Central memory CD4-positive, alpha-beta T cell (primary cell): ENCODE data around the gene ALDH16A1.
"Not testable (repeated sequence)": the region's sequence is repeated elsewhere in the genome, so short reads cannot be mapped to it uniquely, and the experiment has no call there.

Experiments used
- DNase-seq: peaks from one replicate; pipeline ENCODE4 v3.0.0; 2022

ALDH16A1 gene

GRCh38 chr19:49468746-49469447 is 15.9 kb downstream of the ALDH16A1 start:
- DNase-seq, result peak; percentile 99

GRCh38 chr19:49469828-49470614 is 17.0 kb downstream of the ALDH16A1 start:
- peak; percentile 89 for DNase-seq

- DNase-seq, result no peak
Observed at GRCh38 chr19:49470615-49470978, 17.6 kb downstream of the ALDH16A1 start.

GRCh38 chr19:49472936-49473335 is 19.9 kb downstream of the ALDH16A1 start:
- DNase-seq, result no peak

- DNase-seq, result not testable (repeated sequence)
Observed at GRCh38 chr19:49473501-49473867, 20.5 kb downstream of the ALDH16A1 start.

- peak; percentile 97 for DNase-seq
Observed at GRCh38 chr19:49473868-49474541, 21.0 kb downstream of the ALDH16A1 start, which contains the start of gene FLT3LG. Gene FLT3LG, plus strand, starts transcription at chr19:49474215. Its CDS starts 425 bp downstream, at chr19:49474640.

- DNase-seq, result no peak
Observed at GRCh38 chr19:49474542-49474924, 21.5 kb downstream of the ALDH16A1 start.

GRCh38 chr19:49475191-49475917 is 22.3 kb downstream of the ALDH16A1 start:
- no peak for DNase-seq

DNA sequence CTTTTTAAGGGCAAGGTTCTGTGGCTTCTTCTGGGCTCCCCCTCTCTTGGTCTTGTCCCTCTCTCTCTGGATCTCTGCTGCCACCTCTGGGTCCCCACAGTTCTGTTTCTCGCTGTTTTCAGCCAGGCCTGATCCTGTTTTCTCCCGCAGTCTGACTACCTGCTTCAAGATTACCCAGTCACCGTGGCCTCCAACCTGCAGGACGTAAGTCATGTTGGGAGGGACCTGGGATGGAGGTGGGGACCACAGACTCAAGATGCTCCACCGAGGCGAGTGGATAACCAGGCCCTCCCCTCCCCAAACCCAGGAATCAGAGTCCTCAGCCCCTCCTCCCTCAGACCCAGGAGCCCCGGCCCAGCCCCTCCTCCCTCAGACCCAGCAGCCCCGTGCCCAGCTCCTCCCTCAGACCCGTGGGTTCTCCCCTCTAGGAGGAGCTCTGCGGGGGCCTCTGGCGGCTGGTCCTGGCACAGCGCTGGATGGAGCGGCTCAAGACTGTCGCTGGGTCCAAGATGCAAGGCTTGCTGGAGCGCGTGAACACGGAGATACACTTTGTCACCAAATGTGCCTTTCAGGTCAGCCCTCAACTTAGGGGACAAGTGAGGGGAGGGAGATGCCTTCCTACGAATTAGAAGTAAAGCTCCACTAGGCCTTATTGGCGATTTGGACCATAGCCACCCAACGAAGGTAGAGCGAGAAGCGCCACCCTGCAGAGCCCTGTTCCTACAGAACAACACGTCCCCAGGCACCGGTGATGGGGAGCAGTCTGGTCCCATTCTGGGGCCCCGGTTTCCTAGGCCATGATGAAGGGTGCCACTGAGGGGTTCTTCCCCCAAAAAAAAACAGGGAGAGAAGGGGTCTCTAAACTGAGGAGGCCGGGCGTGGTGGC is 23.2 kb downstream of the ALDH16A1 start:
- DNase-seq, result peak; percentile 65

DNA sequence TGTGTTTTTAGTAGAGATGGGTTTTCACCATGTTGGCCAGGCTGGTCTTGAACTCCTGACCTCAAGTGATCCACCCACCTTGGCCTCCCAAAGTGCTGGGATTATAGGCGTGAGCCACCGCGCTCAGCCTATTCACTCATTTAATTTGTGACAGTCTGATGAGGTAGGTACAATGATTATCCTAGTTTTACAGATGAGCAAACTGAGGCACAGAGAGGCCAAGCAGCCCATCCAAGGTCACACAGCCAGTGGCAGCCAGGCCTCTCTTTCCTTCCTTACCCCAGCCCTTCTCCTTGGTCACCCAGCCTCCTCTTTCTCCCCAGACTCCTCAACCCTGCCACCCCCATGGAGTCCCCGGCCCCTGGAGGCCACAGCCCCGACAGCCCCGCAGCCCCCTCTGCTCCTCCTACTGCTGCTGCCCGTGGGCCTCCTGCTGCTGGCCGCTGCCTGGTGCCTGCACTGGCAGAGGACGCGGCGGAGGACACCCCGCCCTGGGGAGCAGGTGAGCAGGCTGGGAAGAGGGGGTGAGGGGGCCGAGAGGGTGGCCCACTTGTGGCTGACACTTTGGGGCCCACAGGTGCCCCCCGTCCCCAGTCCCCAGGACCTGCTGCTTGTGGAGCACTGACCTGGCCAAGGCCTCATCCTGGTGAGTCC is 27.1 kb downstream of the ALDH16A1 start:
- no peak for DNase-seq

- DNase-seq, result no peak
Observed at GRCh38 chr19:49481020-49481683, 28.1 kb downstream of the ALDH16A1 start.

DNA sequence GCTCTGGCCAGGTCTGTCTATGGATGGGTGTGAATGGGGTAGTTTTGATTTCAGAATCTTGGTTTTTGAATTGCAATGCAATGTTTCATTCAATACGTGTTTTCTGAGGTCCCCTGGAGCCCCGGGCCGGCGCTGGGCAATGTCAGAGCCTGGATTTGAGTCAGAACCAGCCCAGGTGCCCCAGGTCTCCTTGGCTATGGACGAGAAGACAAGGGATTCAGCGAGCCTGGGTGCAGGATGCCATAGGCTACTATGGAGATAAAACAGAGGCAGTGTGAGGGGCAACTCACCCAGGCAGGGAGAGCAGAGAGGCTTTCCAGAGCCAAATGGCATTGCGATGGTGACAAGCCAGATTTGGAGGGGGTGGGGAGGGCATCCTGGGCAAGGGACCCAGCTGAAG is 33.2 kb downstream of the ALDH16A1 start:
- DNase-seq, result no peak

DNA sequence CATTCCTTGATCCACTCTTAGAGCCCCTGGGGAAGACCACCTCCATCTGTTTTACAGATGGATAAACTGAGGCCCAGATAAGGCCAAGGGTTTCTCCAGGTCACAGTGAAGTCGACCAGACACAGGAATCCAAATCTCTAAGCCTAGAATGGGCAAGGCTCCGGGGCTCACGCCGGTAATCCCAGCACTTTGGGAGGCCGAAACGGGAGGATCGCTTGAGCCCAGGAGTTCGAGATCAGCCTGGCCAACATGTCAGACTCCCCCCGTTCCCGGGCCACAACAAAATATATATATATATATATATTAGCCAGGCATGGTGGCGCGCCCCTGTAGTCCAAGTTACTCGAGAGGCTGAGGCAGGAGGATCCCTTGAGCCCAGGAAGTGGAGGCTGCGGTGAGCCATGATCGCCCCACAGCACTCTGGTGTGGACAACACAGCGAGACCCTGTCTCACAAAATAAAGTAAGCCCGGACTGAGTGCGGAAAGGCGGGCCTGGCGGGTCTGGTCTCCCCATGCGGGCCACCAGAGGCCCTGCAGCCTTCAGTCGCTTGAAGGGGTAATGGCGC is 33.8 kb downstream of the ALDH16A1 start:
- no peak for DNase-seq

DNA sequence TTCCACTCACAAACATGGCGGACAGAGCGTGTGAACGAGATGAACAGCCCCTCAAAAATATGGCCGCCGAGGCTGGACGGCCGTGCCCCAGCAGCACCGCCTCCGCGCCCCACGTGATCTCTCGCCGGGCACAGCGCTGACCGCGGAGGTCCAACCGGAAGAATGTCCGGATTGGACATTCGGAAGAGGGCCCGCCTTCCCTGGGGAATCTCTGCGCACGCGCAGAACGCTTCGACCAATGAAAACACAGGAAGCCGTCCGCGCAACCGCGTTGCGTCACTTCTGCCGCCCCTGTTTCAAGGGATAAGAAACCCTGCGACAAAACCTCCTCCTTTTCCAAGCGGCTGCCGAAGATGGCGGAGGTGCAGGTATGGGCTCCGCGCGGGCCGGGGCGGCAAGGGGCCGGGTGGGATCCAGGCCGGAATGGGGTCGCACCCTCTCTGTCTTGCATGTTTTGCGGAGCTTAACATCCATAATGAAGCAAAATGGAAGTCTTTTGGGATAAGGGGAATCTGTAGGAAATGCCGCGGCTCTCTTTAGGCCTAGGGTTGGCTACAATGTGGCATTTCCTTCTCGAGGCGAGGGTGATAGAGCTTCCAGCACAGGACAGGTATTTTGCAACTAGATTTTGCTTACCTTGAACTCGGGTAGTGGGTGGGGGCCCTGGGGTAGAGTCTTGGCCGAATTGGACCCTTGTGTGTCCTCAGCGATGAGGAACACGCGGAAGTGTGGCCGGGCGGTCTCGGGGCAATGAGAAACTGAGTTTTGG is 34.4 kb downstream of the ALDH16A1 start, which contains the start of gene RPL13A:
TSS of gene RPL13A (plus strand) at position 332 of the 769 bp plus-strand sequence. CDS start at position 354, 22 bp downstream.
- peak; percentile 100 for DNase-seq

GRCh38 chr19:49488046-49488862 is 35.2 kb downstream of the ALDH16A1 start:
- DNase-seq, result no peak

GRCh38 chr19:49488863-49489537 is 36.0 kb downstream of the ALDH16A1 start:
- DNase-seq, result no peak

DNA sequence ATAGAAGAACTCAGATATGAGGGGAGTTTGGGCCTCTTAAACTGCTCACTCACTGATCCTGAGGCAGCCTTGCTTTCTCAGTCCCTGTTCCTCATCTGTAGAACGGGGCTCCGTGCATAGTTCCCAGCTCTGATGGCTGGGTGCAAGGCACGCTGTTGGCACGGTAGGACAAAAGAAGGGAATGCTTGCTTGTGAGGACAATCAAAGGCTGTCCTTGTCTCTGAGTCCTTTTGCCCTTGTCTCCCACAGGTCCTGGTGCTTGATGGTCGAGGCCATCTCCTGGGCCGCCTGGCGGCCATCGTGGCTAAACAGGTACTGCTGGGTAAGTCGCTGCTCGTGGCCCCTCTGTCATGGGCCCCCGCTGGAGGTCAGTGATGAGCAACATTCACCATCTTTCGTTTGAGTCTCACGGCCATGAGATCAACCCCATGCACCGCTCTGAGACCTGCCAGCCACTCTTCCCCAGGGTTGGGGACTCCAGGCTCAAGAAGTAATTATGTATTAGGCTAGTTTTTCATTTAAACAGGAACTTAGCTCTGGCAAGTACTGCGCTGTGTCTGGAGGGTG is 36.7 kb downstream of the ALDH16A1 start:
- DNase-seq, result peak; percentile 36
